ENCODE measurements around the gene DNASE1L3. TPM values are rescaled to one million over a fixed set of nuclear protein-coding genes. Genes with fewer than 3 reads are reported as not detected.

Gene DNASE1L3
- total and polyA plus RNA-seq, 2 experiments from 2014 or later: not detected

GRCh38 chr3:58163234-58163633, 47.5 kb downstream of the DNASE1L3 start (continued):
- TF ChIP-seq CREB1 (CRISPR knock-in tag; IDR thresholded peaks at IDR 0.05; ENCODE audit: low read depth) (no peak), ZNF331 (CRISPR knock-in tag; IDR thresholded peaks at IDR 0.05; ENCODE audit: low read depth) (no peak), EZH2 (IDR thresholded peaks at IDR 0.05; ENCODE audit: low read depth, unreplicated experiment) (no peak), POLR2AphosphoS5 (IDR thresholded peaks at IDR 0.05; ENCODE audit: low read depth) (no peak), ZNF114 (CRISPR knock-in tag; IDR thresholded peaks at IDR 0.05) (no peak), ETS1 (IDR thresholded peaks at IDR 0.05) (no peak)

DNA sequence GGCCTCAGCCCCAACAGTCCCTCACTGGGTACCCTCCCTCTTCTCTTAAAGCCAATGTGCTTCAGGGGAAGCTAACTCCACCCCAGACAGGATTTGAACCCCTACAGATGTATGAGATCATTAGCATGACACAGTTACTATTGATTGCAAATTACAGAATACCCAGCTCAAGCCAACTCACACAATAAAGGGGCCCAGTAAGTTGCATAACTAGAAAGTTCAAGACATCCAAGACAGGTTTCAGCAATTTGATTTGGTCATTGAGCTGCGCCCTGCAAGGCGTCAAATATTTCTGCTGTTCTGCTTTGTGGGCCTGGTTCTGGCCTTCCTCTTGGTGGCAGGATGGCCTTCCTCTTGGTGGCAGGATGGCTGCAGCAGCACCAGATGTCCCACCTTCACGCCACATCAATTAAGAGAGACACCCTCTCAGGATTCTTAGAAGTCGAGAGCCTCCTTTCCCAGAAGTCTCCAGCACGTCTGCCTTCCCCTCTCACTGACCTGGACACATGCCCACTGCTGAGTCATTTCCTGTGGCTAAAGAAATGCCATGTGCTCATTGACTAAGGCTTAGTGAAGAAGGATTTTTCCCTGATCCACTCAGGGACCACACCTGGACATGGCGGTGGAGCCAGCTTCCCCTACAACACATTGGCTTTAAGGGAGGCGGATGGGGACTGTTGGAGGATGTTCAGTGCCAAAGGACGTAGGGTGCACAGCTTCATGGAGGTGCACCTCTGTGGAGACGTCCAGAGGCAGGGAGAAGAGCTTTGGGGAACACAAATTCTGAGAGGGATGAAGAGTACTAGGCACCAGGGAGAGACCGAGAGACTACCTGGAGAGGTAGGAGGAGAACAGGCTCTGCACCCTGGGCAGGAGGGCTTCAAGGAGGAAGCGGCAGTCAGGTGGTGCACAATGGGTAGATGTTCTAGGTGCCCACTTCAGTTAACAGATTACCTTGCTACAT, 49.1 kb downstream of the DNASE1L3 start:
- H3K27me3 ChIP-seq (ENCODE audit: insufficient read depth): no peaks in the 10 kb centered on the region
- Mint-ChIP-seq H3K27me3 (ENCODE audit: insufficient read depth, low read depth, poor library complexity) (peaks cover 10% of the 10 kb centered on the region), H3K4me1 (no peaks in the 10 kb centered on the region), H3K36me3 (ENCODE audit: low read depth) (peaks cover 39% of the 10 kb centered on the region), H3K9me3 (no peaks in the 10 kb centered on the region), H3K4me3 (no peak overlapping the region), H3K27ac (peak overlapping the region; percentile 81)
- no peaks in the 10 kb centered on the region; the same call in none of the 2 replicates for H3K4me1 ChIP-seq (ENCODE audit: insufficient read depth)
- H3K4me3 ChIP-seq: no peak overlapping the region
- DNase-seq (ENCODE audit: low spot score) (no peak), ATAC-seq (no peak)
- peaks cover 45% of the 10 kb centered on the region for H3K36me3 ChIP-seq (ENCODE audit: insufficient read depth)
- no peaks in the 10 kb centered on the region for H3K9me2 ChIP-seq (ENCODE audit: insufficient read depth)
- no peak overlapping the region for H3K4me2 ChIP-seq
- no peak overlapping the region for H2AFZ ChIP-seq
- no peak overlapping the region for H3K27ac ChIP-seq (ENCODE audit: low read depth)
- no peaks in the 10 kb centered on the region for H3F3A ChIP-seq (replicated peaks; ENCODE audit: low read depth)
- H3K79me2 ChIP-seq (replicated peaks; ENCODE audit: insufficient read depth): no peaks in the 10 kb centered on the region
- peaks cover 6% of the 10 kb centered on the region; the same call in 1 of the 2 replicates for H4K20me1 ChIP-seq (replicated peaks; ENCODE audit: insufficient read depth)
- TF ChIP-seq ZNF114 (CRISPR knock-in tag; IDR thresholded peaks at IDR 0.05): no peak
- no peak for TF ChIP-seq POLR2AphosphoS5 (IDR thresholded peaks at IDR 0.05; ENCODE audit: low read depth)
- no peak for TF ChIP-seq NANOG (IDR thresholded peaks at IDR 0.05; ENCODE audit: borderline replicate concordance)
- no peak for TF ChIP-seq ETS1 (IDR thresholded peaks at IDR 0.05)
- no peak for TF ChIP-seq STAT1 (IDR thresholded peaks at IDR 0.05; ENCODE audit: unreplicated experiment)
- TF ChIP-seq EZH2 (IDR thresholded peaks at IDR 0.05; ENCODE audit: low read depth, unreplicated experiment): no peak
- TF ChIP-seq JUNB (IDR thresholded peaks at IDR 0.05; ENCODE audit: unreplicated experiment): no peak
- no peak for TF ChIP-seq REST (IDR thresholded peaks at IDR 0.05; ENCODE audit: unreplicated experiment)
- no peak for TF ChIP-seq ZNF462 (CRISPR knock-in tag; IDR thresholded peaks at IDR 0.05)
- TF ChIP-seq CREB1 (CRISPR knock-in tag; IDR thresholded peaks at IDR 0.05; ENCODE audit: low read depth): no peak

Measured in GM23338 (cell line).